DMS53 (cell line): ENCODE results near the gene MTMR8.
"Not testable (repeated sequence)": the region's sequence is repeated elsewhere in the genome, so short reads cannot be mapped to it uniquely, and the experiment has no call there.

Source experiments
- DNase-seq: peaks from one replicate; lab custom pipeline; 2025; lab: John Stamatoyannopoulos, UW

The MTMR8 gene

DNA sequence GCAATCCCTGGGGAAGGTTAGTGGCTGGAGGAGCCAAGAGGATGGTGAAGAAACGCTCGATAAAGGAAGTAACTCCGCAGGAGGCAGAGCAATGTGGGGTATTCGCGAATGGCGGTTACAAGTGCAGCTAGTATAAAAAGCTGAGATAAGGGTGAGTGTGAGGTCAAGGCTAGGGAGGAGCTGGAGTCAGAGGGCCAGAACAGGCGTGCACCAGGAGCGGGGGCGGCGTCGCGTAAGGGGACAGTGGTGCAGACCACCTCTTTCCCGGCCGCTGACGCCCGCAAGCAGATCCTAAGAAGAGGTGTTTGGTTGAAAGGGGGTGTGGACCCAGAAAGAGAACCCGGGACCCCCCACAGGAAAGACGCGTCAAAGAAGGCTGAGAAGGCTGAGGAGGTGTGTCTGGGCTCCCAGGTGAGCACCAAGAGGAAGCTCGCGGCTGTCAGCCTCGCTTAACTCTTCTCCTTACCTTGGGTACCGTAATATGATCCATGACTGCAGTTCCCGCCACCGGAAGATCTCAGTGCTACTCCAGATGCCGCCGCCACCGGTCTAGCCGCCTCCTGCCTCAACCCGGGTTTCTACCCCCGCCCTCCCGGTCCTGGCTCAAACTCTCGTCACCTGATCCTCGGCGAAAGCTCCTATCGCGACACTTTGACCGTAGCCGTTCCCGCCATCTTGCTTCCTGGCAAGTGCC, at the start of gene MTMR8:
Gene MTMR8 (minus strand): TSS at position 579 of the 694 bp plus-strand sequence. CDS start 89 bp downstream, at position 490.
- peak; percentile 91 for DNase-seq

DNA sequence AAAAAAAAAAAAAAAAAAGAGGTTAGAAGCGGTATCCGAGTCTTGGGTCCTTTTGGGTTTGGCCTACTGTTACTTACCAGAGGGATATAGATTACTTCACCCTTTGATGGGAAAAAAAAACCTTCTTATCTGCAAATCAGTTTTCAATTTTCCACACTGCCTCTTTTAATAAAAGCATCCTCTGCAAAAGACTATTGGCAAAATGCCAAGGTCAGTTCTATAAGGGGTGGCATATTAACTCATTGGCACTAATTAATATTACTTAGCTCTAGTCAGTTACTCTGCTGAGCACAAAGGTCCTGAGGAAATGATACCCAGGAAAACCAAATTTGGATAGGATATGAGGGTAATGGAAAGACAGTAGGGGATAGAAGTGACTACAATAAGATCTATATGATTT, 44.3 kb upstream of the MTMR8 start:
- DNase-seq: no peak

DNA sequence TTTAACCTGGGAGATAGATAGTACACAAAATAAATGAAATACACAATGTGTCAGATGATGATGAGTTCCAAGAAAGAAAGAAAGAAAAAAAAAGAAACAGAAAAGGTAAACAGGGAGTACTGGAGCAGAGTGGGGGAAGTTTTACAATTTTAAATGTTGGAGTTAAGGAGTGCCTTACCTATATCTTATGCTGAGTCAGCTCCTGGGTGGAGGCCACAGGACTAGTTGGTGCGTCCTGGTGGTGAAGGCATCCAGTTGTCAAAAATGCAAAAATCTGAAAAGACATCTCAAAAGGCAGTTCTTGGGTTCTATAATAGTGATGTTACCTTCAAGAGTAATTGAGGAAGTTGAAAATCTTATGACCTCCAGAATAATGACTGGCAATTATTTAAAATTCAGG, 42.4 kb upstream of the MTMR8 start:
- no peak for DNase-seq

DNA sequence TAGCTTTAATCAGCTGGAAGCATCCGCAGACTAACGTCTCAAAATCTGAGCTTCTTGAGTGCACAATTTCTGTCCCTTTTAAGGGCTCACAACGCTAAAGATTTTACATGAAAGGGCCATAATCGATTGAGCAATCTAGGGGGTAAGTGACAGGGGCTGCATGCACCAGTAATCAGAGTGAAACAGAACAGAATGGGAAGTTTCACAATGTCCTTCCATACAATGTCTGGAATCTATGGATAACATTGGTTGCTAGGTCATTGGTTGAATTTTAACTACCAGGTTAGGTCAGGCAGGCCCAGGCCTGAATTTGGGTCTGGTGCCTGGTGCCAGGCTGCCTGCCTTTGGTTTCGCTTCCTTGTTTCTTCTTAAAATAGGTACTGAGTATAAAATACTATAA, 42.0 kb upstream of the MTMR8 start:
- DNase-seq: no peak

DNA sequence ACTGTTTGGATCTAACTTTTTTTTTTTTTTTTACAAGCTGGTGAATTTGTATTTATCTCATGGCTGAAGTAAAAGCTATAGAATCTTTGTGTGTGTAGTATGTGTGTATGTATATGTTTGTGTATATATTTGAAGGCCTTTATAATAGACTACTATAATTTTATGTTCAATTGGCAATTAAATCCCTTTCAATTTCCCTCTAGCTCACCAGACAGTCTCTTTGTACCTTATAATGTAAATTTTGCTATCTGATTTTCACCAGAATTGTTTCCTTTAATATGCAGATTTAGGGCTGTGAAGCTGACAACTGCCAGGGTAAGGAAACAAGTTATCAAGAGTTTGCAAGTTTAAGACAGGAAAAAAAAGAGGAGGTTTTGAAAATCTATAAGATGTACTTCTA, 33.1 kb upstream of the MTMR8 start:
- DNase-seq: no peak

DNA sequence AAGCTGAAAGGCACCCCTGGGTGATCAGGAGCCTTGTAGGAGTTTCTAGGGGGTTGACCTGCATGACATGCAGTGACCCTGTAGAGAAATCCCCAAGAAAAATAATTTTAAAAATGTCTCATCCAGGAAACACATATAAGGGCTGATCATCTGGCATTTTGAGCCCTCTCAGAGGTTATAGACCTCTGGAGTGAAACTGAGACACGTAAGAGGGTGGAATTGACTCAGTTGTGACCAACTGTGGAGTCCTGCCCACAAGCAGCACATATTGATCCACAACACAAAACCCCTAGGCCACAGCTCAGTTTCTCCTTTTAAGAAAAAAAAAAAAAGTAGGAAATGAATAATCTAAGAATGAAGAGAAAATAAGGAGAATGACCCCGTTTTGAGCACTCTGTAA, 32.5 kb upstream of the MTMR8 start:
- DNase-seq: no peak

DNA sequence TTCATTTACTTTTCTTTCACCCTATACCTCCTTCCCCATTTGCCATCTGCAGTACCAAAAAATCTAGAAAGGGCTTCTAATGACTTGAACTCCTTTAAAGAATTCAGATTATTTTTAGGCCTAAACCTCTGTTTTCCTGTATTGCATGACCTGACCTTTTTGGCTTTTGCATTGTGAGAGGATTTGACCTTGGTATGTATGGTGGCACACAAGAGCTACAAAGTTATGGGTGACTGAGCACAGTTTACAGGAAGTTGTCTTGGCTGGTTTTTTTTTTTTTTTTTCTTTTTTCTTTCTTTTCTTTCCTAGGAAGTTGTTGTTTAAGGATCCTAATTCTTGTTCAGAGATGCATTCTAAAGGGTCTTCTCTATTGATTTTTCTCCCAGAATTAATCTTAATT, 32.0 kb upstream of the MTMR8 start:
- DNase-seq: peak; percentile 3

DNA sequence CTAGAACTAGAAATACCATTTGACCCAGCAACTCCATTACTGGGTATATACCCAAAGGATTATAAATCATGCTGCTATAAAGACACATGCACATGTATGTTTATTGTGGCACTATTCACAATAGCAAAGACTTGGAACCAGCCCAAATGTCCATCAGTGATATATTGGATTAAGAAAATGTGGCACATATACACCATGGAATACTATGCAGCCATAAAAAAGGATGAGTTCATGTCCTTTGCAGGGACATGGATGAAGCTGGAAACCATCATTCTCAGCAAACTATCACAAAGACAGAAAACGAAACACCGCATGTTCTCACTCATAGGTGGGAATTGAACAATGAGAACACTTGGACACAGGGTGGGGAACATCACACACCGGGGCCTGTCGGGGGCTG, 14.5 kb upstream of the MTMR8 start:
- not testable (repeated sequence) for DNase-seq

DNA sequence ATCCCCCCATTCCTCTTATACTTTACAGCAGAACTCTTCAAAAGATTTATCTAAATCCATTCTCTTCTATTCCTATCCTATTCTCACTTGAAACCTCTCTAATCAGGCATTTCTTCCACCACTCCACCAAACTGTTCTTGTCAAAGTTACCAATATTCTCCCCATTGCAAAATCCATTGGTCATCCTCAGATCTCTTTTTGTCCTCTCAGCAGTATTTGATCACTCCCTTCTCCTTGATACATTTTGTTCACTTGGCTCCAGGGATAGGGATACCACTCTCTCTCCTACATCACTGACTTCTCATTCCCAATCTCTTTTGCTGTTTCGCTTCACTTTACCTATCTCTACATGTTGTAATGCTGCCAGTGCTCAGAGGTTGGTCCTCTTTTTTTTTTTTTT, 2.8 kb upstream of the MTMR8 start:
- DNase-seq: no peak

DNA sequence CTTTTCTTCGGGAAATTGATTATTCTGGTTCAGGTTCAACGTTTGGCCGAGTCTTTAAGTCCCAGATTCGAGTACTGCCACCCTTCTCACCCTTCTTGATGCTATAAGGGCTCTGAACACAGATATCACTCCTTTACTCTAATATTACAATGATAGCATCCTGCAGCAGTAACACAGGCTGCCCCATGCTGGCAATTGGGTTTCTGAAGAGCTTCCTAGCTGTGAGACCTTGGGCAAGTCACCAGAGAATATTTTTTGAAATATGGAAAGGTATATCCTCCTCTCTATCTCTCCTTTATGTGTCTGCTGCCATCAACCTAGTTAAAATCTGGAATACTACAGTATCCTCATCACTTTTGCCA, 297 bp upstream of the MTMR8 start:
- DNase-seq: no peak

DNA sequence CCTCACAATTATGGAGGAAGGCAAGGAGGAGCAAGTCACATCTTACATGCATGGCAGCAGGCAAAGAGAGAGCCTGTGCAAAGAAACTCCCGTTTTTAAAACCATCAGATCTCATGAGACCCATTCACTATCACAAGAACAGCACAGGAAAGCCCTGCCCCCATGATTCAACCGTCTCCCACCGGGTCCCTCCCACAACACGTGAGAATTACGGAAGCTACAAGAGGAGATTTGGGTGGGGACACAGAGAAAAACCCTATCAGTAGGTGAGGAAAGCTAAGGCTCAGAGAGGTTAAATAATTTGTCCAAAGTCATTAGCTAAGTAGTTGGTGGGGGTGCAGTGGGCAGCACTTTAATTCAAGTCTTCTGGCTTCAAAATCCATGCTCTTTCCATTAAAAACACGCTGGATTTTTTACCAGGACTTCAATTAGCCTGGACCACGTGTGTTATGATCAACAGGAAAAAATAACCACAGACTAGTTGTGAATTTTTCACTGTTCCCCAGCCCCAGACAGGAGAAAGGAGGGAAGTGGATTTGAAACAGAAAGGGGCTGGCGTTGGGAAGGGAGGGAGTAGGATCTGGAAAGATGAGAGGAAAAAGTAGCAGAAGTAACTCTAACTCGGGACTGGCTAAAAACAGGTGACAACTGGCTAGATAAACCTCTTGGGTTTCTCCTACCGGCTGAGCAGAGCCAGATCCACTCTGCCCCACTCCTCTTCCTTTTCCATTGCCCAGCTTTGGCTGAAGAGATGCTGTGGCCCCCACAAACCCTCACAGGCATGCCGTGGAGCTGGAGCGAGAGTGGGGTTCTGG, 986 bp downstream of the MTMR8 start:
- peak; percentile 18 for DNase-seq

DNA sequence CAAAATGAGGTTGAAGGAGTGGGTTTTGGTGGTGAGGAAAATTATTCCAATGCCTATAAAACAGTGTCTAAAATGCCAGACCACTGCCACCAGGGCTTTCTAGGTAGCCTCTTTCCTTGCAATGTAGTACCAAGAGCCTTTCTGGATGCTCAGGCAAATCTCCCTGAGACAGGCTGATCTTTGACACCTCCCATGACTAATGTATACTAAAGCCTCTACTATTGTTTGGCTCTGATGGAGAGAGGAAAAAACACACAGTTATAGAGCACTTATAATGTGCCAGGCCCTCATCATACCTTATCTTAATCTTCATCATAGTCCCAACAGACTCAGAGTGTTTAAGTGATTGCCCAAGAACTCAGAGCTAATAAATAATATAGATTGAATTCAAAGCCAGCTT, 5.8 kb downstream of the MTMR8 start:
- no peak for DNase-seq

DNA sequence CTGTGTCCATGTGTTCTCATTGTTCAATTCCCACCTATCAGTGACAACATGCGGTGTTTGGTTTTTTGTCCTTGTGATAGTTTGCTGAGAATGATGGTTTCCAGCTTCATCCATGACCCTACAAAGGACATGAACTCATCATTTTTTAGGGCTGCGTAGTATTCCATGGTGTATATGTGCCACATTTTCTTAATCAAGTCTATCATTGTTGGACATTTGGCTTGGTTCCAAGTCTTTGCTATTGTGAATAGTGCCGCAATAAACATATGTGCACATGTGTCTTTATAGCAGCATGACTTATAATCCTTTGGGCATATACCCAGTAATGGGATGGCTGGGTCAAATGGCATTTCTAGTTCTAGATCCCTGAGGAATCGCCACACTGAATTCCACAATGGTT, 14.5 kb downstream of the MTMR8 start:
- DNase-seq: not testable (repeated sequence)

DNA sequence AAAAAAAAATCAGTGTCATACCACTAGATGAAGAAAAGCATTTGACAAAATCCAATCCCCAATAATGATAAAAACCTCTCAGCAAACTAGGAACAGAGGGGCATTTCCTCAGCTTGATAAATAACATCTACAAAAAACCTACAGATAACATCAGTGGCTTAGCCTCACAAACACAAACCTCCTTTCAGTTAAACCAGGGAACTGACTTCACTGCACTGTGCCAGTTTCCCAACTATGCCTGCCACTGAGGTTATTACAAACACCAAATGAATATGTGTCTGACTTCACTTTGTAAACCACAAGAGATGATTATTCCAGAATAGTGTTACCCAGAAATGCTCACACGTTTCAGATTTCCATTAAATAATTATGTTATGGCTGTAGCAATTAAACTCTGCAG, 15.3 kb downstream of the MTMR8 start:
- DNase-seq: no peak

DNA sequence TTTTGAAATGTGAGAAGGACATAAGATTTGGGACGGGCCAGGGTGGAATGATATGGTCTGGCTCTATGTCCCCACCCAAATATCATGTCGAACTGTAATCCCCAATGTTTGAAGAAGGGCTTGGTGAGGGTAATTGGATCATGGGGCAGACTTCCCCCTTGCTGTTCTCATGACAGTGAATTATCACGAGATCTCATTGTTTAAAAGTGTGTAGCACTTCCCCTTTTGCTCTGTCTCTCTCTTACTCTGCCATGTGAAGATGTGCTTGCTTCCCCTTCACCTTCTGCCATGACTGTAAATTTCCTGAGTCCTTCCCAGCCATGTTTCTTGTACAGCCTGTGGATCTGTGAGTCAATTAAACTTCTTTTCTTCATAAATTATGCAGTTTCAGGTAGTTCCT, 17.5 kb downstream of the MTMR8 start:
- DNase-seq: no peak

DNA sequence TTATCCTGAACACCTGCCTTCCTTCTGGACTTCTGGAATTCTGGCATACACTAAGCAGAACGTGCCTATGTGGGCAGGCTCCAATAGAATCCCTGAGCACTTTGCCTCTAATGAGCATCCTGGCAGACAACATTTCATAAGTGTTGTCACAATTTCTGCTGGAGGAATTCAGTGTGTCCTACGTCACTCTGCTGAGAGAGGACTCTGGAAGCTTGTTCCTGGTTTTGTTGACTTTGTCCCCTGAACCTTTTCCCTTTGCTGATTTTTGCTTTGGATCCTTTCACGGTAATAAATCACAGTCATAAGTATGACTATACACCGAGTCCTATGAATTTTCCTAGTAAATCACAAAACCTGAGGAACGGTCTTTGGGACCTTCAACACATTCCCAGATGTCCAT, 43.2 kb downstream of the MTMR8 start:
- no peak for DNase-seq

DNA sequence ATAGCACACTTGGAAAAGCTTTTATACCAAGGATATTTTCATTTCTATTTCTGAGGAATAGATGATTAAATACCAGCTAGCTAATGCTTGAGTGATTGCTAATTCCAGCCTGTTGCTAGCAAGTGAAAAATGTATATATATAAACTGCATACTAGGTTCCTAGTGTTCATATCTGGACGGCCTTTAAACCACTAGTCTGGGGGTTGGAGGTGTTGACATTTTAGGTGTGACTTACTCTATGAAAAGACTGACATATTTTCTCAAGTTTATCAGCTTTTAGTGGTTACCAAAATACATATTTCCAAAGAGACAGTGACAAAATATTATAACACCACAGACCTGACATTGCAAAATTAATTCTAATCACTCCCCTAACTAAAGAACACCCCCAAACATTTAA, 44.7 kb downstream of the MTMR8 start:
- DNase-seq: no peak

DNA sequence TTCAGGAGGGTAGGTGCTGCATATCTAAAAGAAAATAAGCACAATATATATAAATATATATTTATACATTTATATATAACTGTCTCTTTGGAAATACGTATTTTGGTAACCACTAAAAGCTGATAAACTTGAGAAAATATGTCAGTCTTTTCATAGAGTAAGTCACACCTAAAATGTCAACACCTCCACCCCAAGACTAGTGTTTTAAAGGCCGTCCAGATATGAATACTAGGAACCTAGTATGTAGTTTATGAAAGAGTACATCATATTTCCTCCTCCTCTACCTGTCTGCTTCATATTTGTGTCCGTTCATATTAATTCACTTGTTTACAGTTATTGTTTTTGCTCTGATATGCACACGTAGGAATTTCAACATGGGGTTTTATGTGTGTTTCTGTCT, 45.2 kb downstream of the MTMR8 start:
- DNase-seq: no peak

DNA sequence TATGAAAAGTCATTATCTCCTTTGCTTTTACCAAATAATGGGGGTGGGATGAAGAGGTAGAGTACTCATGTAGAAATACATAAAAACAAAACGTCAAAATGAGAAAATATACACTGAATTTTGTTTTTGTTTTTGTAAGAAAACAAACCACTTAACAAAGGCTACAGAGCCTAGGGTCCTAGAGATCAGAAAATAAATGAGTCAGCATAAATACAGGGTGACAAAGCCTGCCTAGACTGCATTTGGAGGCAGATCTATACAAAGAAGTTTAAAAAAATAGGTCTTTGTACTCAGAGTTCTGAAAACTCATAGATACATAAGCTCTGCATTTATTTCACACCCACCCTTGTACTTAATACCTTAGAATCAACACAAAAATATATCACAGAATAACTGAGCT, 52.4 kb downstream of the MTMR8 start:
- no peak for DNase-seq

DNA sequence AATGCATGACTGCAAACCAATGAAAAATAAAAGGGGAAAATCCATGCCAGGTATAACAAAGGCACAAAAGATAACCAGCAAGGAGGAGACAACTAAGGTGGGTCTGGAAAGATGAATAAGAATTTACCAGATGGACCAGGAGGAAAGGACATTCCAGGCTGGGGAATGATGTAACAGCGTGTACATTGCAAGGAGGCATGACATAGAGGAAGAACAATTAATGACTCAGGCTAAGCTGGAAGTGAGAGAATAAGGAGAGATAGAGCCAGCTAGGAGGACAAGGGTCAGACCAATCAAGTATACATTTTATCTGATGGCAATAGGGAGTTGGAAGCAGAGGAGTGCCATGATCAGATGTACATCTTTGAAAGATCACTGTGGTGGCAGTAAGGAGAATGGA, 57.0 kb downstream of the MTMR8 start:
- peak; percentile 46 for DNase-seq

DNA sequence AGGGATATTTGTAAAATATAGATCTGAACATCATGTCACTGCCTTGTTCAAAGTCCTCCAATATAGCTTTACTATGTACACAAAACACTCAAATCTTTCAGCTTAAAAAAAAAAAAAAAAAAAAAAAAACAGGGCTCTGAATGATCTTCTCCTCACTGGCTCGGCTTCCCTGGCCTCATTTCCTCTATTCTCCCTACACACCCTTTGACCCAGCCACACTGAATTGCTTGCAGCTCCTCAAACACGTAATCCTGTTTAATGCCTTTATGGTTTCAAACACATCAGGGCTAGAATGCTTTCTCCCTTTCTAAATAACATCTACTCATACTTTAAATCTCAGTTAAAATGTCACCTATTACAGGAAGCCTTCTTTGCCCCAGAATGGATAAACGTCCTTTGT, 60.8 kb downstream of the MTMR8 start:
- DNase-seq: no peak

DNA sequence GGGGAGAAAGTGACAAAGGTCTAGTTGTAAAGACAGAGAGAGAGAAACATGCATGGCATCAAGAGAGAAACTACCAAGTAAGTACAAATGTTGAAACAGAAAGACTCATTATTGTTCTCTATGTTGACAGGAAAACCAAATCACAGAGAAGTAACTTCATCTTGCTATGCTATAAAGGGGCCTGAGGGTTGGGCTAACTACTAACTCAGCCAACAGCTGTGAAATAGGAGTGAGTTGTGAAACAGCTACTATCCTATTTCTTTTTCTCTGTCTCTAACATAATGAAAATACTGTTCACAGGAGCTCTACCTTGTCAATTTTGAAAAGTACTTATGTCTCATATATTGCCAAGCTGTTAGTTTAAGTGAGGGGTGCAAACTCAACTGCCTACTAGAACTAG, 65.0 kb downstream of the MTMR8 start:
- DNase-seq: no peak

DNA sequence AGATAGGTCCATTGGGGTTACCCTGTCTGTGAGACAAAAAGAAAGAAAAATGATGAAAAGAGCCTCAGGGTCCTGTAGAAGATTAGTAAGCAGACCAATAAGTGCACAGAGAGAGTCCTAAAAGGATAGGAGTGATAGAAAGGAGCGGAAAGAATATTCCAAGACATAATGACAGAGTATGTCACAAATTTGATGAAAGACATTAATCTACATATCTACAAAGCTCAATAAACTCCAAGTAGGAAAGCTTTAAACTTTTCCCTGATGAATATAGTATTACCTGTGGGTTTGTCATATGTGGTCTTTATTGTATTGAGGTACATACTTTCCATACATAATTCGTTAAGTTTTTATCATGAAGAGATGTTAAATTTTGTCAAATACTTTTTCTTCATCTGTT, 73.7 kb downstream of the MTMR8 start:
- DNase-seq: no peak

DNA sequence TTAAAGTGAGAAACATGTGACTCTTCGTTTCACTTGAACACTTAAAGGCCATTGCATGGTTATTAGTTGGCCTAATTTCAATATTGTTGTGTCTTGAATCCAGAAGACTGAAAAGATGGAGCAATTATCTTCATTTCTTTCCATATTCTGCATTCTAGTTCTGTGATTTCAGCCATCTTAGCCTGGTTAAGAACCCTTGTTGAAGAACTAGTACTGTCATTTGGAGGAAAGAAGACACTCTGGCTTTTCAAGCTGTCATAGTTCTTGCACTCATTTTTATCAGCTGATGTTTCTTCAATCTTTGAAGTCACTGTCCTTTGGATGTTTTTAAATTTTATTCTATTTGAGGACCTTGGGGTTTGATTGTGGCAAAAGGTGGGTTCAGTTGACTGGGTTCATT, 81.6 kb downstream of the MTMR8 start:
- no peak for DNase-seq
